ENCODE results near the gene PPP1R13B.

- TF ChIP-seq POLR2AphosphoS5 (IDR thresholded peaks at IDR 0.05; ENCODE audit: low read depth): no peak
- no peak for TF ChIP-seq CTCF (conservative IDR thresholded peaks at IDR 0.05; ENCODE audit: low read depth in 2 of 2)
- TF ChIP-seq EZH2 (IDR thresholded peaks at IDR 0.05; ENCODE audit: low read depth, unreplicated experiment): no peak
- TF ChIP-seq EZH2phosphoT487 (IDR thresholded peaks at IDR 0.05; ENCODE audit: unreplicated experiment): no peak
- TF ChIP-seq ETS1 (IDR thresholded peaks at IDR 0.05): no peak
- TF ChIP-seq REST (IDR thresholded peaks at IDR 0.05; ENCODE audit: unreplicated experiment): no peak
Measured at GRCh38 chr14:103840014-103840413, 7.4 kb downstream of the PPP1R13B start.

All from GM23338 (cell line).